WTC11 (cell line): ENCODE measurements around the gene IFNA6.

Experiments used
- ELF4 ChIP-seq: sonication (generic); formaldehyde crosslinking; IDR thresholded peaks from 2 replicates; pipeline ENCODE4 v1.8.1; 2022; ENCODE audit warnings: low read depth, mild to moderate bottlenecking, moderate library complexity, missing genetic modification reagents
- ETV6 ChIP-seq: sonication (generic); formaldehyde crosslinking; IDR thresholded peaks from 2 replicates; pipeline ENCODE4 v1.8.1; 2022; ENCODE audit warnings: mild to moderate bottlenecking, missing genetic modification reagents
- FOXJ3 ChIP-seq: sonication (generic); formaldehyde crosslinking; IDR thresholded peaks from 2 replicates; pipeline ENCODE4 v1.9.0; 2021; ENCODE audit warnings: missing genetic modification reagents, mild to moderate bottlenecking, borderline replicate concordance
- KAT7 ChIP-seq: sonication (generic); formaldehyde crosslinking; IDR thresholded peaks from 2 replicates; pipeline ENCODE4 v1.8.1; 2023; ENCODE audit warnings: missing genetic modification reagents, mild to moderate bottlenecking, borderline replicate concordance
- TCF7 ChIP-seq: sonication (generic); formaldehyde crosslinking; IDR thresholded peaks from 2 replicates; pipeline ENCODE4 v1.8.0; 2022; ENCODE audit warnings: mild to moderate bottlenecking, low read depth, missing genetic modification reagents, moderate library complexity
- TF ChIP-seq, protein P1 (sequence below): sonication (generic); formaldehyde crosslinking; IDR thresholded peaks from 2 replicates; pipeline ENCODE4 v1.8.0; 2022; ENCODE audit warnings: mild to moderate bottlenecking, missing genetic modification reagents
- TF ChIP-seq, protein P2 (sequence below): fragments of 200-600 bp; IDR thresholded peaks from 2 replicates; pipeline ENCODE4 v1.8.0; 2022; ENCODE audit warnings: antibody characterized with exemption
- TF ChIP-seq, protein P3 (sequence below): sonication (generic); formaldehyde crosslinking; IDR thresholded peaks from 2 replicates; pipeline ENCODE4 v1.8.0; 2023; ENCODE audit warnings: mild to moderate bottlenecking, missing genetic modification reagents
- TF ChIP-seq, protein P4 (sequence below): sonication (generic); formaldehyde crosslinking; IDR thresholded peaks from 2 replicates; pipeline ENCODE4 v1.8.1; 2023; ENCODE audit warnings: mild to moderate bottlenecking, missing genetic modification reagents

DNA sequence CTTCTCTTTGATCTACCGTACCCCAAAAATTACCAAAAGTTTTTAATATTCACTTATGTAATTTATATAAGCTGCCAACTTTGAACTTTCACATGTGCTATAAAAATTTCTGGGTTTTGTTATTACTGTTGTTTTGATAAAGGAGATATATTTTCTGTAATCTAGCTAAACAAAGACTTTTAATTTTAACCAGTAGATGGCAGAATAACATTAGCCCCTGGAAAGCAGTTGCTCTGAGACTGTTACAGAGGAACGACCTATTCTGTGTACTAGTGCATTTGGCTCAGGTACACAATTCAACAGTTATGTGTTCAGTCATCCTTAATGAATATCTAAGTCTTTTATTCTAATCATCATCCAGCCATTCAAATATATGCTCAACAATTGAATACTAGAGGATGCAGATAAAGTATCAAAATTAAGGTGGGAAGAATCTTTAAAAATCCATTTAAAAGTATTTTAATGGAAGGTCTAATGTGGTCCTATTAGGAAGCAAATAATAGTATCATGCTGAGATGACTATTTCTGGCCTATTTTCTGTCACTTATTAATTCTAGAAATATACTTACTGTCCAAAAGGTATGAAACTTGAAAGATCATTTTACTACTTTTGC lies 24.1 kb downstream of the IFNA6 start:
- TF ChIP-seq, protein P1, sequence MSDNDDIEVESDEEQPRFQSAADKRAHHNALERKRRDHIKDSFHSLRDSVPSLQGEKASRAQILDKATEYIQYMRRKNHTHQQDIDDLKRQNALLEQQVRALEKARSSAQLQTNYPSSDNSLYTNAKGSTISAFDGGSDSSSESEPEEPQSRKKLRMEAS = no peak
- TF ChIP-seq, protein P2, sequence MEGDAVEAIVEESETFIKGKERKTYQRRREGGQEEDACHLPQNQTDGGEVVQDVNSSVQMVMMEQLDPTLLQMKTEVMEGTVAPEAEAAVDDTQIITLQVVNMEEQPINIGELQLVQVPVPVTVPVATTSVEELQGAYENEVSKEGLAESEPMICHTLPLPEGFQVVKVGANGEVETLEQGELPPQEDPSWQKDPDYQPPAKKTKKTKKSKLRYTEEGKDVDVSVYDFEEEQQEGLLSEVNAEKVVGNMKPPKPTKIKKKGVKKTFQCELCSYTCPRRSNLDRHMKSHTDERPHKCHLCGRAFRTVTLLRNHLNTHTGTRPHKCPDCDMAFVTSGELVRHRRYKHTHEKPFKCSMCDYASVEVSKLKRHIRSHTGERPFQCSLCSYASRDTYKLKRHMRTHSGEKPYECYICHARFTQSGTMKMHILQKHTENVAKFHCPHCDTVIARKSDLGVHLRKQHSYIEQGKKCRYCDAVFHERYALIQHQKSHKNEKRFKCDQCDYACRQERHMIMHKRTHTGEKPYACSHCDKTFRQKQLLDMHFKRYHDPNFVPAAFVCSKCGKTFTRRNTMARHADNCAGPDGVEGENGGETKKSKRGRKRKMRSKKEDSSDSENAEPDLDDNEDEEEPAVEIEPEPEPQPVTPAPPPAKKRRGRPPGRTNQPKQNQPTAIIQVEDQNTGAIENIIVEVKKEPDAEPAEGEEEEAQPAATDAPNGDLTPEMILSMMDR = peak; percentile 14; the same call in 1 of the 2 replicates
- TF ChIP-seq, protein P3, sequence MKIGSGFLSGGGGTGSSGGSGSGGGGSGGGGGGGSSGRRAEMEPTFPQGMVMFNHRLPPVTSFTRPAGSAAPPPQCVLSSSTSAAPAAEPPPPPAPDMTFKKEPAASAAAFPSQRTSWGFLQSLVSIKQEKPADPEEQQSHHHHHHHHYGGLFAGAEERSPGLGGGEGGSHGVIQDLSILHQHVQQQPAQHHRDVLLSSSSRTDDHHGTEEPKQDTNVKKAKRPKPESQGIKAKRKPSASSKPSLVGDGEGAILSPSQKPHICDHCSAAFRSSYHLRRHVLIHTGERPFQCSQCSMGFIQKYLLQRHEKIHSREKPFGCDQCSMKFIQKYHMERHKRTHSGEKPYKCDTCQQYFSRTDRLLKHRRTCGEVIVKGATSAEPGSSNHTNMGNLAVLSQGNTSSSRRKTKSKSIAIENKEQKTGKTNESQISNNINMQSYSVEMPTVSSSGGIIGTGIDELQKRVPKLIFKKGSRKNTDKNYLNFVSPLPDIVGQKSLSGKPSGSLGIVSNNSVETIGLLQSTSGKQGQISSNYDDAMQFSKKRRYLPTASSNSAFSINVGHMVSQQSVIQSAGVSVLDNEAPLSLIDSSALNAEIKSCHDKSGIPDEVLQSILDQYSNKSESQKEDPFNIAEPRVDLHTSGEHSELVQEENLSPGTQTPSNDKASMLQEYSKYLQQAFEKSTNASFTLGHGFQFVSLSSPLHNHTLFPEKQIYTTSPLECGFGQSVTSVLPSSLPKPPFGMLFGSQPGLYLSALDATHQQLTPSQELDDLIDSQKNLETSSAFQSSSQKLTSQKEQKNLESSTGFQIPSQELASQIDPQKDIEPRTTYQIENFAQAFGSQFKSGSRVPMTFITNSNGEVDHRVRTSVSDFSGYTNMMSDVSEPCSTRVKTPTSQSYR = no peak
- TF ChIP-seq KAT7 (CRISPR knock-in tag) (no peak), FOXJ3 (CRISPR knock-in tag) (no peak), TCF7 (no peak), ETV6 (CRISPR knock-in tag) (no peak), ELF4 (no peak)
- TF ChIP-seq, protein P4, sequence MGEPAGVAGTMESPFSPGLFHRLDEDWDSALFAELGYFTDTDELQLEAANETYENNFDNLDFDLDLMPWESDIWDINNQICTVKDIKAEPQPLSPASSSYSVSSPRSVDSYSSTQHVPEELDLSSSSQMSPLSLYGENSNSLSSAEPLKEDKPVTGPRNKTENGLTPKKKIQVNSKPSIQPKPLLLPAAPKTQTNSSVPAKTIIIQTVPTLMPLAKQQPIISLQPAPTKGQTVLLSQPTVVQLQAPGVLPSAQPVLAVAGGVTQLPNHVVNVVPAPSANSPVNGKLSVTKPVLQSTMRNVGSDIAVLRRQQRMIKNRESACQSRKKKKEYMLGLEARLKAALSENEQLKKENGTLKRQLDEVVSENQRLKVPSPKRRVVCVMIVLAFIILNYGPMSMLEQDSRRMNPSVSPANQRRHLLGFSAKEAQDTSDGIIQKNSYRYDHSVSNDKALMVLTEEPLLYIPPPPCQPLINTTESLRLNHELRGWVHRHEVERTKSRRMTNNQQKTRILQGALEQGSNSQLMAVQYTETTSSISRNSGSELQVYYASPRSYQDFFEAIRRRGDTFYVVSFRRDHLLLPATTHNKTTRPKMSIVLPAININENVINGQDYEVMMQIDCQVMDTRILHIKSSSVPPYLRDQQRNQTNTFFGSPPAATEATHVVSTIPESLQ = no peak
